PC-9 (cell line): ENCODE data around the gene TECTA. TPM values are rescaled to one million over a fixed set of nuclear protein-coding genes. Genes with fewer than 3 reads are reported as not detected.

Source experiments
- BruUV-seq: library from RNA; stranded (reverse); fragments of 400-500 nt; replicated peaks from 2 replicates; lab custom pipeline; 2021; lab: Mats Ljungman, UMichigan
- CTCF ChIA-PET: fragments of 300-600 bp; sonication (Branson Sonifier 250); formaldehyde crosslinking; loops from one replicate; lab custom pipeline; 2022; ENCODE audit warnings: antibody characterized with exemption; lab: Charles Lee
- POLR2A ChIA-PET: fragments of 300-600 bp; sonication (Branson Sonifier 250); formaldehyde crosslinking; loops from one replicate; lab custom pipeline; 2022; ENCODE audit warnings: antibody characterized with exemption; ENCODE audit not compliant: unreplicated experiment; lab: Charles Lee
- DNase-seq, 2 experiments: peaks; one replicate each; pipeline versions ENCODE4 v3.0.0 to v3.0.0-alpha.2; 2015 to 2022; ENCODE audit warnings: mixed read lengths in 1 of 2
- H2AFZ ChIP-seq: fragments of 200-600 bp; sonication (generic); 2 replicates; pipeline ENCODE4 v1.8.1; 2017; ENCODE audit warnings: antibody characterized with exemption
- H3F3A ChIP-seq: fragments of 200-600 bp; sonication (generic); 2 replicates; pipeline ENCODE4 v1.8.1; 2017; ENCODE audit warnings: antibody characterized with exemption, mild to moderate bottlenecking, low read depth; ENCODE audit not compliant: insufficient read depth
- H3K27ac ChIP-seq: fragments of 200-600 bp; sonication (generic); 2 replicates; pipeline ENCODE4 v1.6.1; 2016; ENCODE audit warnings: mixed run types
- H3K27me3 ChIP-seq: fragments of 200-600 bp; sonication (generic); 2 replicates; pipeline ENCODE4 v1.6.1; 2016; ENCODE audit warnings: low read depth, mixed run types; ENCODE audit not compliant: insufficient read depth
- H3K36me3 ChIP-seq: fragments of 200-600 bp; sonication (generic); 2 replicates; pipeline ENCODE4 v1.6.1; 2016; ENCODE audit warnings: low read depth, mixed run types
- H3K4me1 ChIP-seq: fragments of 200-600 bp; sonication (generic); replicated peaks from 2 replicates; pipeline ENCODE4 v1.6.1; 2016; ENCODE audit warnings: mixed run types; ENCODE audit not compliant: insufficient read depth
- H3K4me2 ChIP-seq: fragments of 200-600 bp; sonication (generic); 2 replicates; pipeline ENCODE4 v1.6.1; 2017; ENCODE audit warnings: mixed run types
- H3K4me3 ChIP-seq: fragments of 200-600 bp; sonication (generic); 2 replicates; pipeline ENCODE4 v1.6.1; 2016; ENCODE audit warnings: mixed run types
- H3K79me2 ChIP-seq: fragments of 200-600 bp; sonication (generic); 2 replicates; pipeline ENCODE4 v1.6.1; 2017; ENCODE audit warnings: low read depth, mixed run types
- H3K9me2 ChIP-seq: fragments of 200-600 bp; sonication (generic); 2 replicates; pipeline ENCODE4 v1.8.1; 2017; ENCODE audit warnings: mild to moderate bottlenecking; ENCODE audit not compliant: insufficient read depth
- H3K9me3 ChIP-seq: fragments of 200-600 bp; sonication (generic); 2 replicates; pipeline ENCODE4 v1.8.1; 2016; ENCODE audit warnings: low read depth; ENCODE audit not compliant: insufficient read depth
- H4K20me1 ChIP-seq: fragments of 200-600 bp; sonication (generic); 2 replicates; pipeline ENCODE4 v1.8.1; 2017; ENCODE audit not compliant: insufficient read depth
- EZH2 ChIP-seq: fragments of 200-600 bp; sonication (generic); IDR thresholded peaks from 2 replicates; pipeline ENCODE4 v1.8.0; 2017; ENCODE audit warnings: antibody characterized with exemption, low read depth
- intact Hi-C: fragments of 100-400 bp; cut with micrococcal nuclease; formaldehyde crosslinking; loops from one replicate; pipeline ENCODE4 v1.10.0; 2022; ENCODE audit not compliant: unreplicated experiment
- total RNA-seq: library from RNA; stranded (reverse); gene quantifications from 2 replicates; pipeline ENCODE4 v1.2.3, GENCODE V29; 2021
- TF ChIP-seq, protein P1 (sequence below): fragments of 200-600 bp; sonication (generic); conservative IDR thresholded peaks from 2 replicates; pipeline ENCODE4 v1.6.1; 2017; ENCODE audit warnings: mixed run types, antibody characterized with exemption, mild to moderate bottlenecking, moderate library complexity

TECTA gene
- total RNA-seq, 1 experiment from 2014 or later = 0.04 TPM

DNA sequence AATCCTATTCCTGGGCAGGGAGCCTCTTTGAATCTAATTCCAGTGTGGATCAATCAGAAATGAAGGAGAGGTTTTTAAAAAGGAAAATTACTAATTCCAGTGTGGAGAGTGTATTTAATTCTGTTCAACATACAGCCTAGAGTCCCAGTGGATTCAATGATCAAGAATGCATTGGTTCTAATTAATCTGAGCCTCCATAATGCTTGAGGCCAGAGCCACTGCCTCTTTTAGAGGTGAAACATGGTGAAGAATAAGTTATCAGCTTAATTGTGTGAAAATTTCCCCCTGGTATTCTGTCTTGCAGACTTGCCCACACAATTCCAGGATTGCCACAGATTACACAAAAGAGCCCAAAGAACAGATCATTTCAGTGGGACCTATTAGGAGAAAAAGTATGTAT, 87.7 kb downstream of the TECTA start:
- Histone ChIP-seq H3K27me3 (peaks cover 83% of the 10 kb centered on the region), H3K4me2 (no peak overlapping the region), H2AFZ (no peak overlapping the region), H3K27ac (no peak overlapping the region), H3K9me3 (no peaks in the 10 kb centered on the region), H3K4me3 (no peak overlapping the region), H3F3A (no peaks in the 10 kb centered on the region), H3K79me2 (no peaks in the 10 kb centered on the region), H3K9me2 (0 out of 2 replicates have a peak, but pooled peaks cover 3% of the 10 kb centered on the region), H4K20me1 (no peaks in the 10 kb centered on the region), H3K36me3 (no peaks in the 10 kb centered on the region), H3K4me1 (no peaks in the 10 kb centered on the region)
- no peak for DNase-seq
- BruUV-seq = no TSS peak
- no peak for TF ChIP-seq EZH2
- TF ChIP-seq, protein P1, sequence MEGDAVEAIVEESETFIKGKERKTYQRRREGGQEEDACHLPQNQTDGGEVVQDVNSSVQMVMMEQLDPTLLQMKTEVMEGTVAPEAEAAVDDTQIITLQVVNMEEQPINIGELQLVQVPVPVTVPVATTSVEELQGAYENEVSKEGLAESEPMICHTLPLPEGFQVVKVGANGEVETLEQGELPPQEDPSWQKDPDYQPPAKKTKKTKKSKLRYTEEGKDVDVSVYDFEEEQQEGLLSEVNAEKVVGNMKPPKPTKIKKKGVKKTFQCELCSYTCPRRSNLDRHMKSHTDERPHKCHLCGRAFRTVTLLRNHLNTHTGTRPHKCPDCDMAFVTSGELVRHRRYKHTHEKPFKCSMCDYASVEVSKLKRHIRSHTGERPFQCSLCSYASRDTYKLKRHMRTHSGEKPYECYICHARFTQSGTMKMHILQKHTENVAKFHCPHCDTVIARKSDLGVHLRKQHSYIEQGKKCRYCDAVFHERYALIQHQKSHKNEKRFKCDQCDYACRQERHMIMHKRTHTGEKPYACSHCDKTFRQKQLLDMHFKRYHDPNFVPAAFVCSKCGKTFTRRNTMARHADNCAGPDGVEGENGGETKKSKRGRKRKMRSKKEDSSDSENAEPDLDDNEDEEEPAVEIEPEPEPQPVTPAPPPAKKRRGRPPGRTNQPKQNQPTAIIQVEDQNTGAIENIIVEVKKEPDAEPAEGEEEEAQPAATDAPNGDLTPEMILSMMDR = no peak
- ChIA-PET CTCF (no interaction called here), POLR2A (no interaction called here)
- intact Hi-C loops = no loop called here

DNA sequence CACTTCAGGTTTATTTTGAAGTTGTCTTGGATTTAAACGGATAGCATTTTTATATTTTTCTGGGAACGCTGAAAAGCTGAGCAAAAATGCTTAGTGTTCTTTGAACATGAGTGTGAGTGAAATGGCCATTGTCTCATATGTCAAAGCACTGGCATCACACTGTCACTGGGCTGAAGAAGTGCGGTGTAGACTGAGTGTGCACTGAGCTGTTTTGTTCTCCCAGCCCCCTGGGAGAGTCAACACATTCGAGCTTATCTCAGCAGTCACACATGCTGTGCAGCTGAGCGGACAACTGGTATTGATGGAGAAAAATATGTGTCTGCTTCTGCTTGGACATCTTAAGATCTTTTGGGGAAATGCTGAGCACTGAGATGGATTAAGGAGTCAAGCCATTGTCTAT, 90.8 kb downstream of the TECTA start:
- TF ChIP-seq, protein P1 = no peak
- TF ChIP-seq EZH2 = no peak
- POLR2A ChIA-PET = no interaction called here
- no peak overlapping the region for H3K4me3 ChIP-seq
- no peak overlapping the region for H2AFZ ChIP-seq
- no peaks in the 10 kb centered on the region for H3K9me3 ChIP-seq
- no peaks in the 10 kb centered on the region for H3F3A ChIP-seq
- no TSS peak for BruUV-seq
- DNase-seq = no peak
- H4K20me1 ChIP-seq = no peaks in the 10 kb centered on the region
- H3K27ac ChIP-seq = no peak overlapping the region
- H3K9me2 ChIP-seq = 0 out of 2 replicates have a peak, but pooled peaks cover 2% of the 10 kb centered on the region
- no peaks in the 10 kb centered on the region for H3K4me1 ChIP-seq
- H3K36me3 ChIP-seq = no peaks in the 10 kb centered on the region
- H3K27me3 ChIP-seq = peaks cover 97% of the 10 kb centered on the region
- intact Hi-C loops = loop anchor here (5.0 to 10.0 kb wide), 2 partner anchors 680 to 957 kb away; partner anchors contain the start of gene GRIK4
- CTCF ChIA-PET = no interaction called here
- no peak overlapping the region for H3K4me2 ChIP-seq
- H3K79me2 ChIP-seq = no peaks in the 10 kb centered on the region

DNA sequence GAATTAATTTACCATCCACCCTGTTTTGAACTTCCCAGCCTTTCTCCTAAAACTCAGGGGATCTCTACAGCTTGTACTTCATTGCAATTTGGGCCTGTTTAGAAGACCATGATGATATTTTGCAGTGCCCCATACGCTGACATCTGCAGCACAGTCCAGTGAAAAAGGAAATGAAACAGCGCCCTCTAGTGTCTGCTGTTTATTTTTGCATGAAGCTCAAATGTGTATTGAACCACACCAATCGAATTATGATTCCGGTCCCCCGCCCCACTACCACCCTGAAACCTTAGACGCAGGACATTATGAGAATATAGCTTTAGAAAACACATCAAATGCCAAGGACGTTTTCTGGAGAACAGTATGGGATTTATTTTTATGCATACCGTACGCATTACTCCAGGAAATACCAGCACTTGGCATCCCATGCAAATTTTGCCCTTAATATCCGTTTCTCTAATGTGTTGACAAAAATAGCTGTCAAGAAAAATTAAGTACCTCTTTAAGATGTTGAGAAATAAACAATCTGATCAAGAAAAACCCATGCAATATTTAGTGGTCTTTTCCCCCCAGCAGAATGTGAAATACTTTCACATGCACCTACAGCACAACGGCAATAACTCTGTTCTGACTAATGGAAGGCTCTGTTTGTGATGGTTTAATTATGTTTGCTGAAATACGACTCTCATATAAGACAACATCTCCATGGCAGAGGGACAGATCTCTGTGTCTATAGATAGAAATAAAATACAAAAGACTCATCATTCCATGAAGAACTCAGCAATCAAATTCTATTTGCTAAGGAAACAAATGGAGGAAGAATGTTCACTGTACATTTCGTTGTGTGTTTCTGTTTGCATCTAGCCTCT, 93.9 kb downstream of the TECTA start:
- H3K4me3 ChIP-seq = no peak overlapping the region
- intact Hi-C loops = loop anchor here (2.0 to 10.0 kb wide), 4 partner anchors 396 to 1312 kb away; partner anchors contain the start of gene GRIK4
- no peaks in the 10 kb centered on the region for H3K9me3 ChIP-seq
- no peaks in the 10 kb centered on the region for H3K79me2 ChIP-seq
- no peaks in the 10 kb centered on the region for H3F3A ChIP-seq
- ChIA-PET POLR2A (no interaction called here), CTCF (interaction anchor here (0.5 to 0.6 kb wide), 3 partner anchors 12 to 1385 kb away, joined by 3 to 4 read pairs (median 3); no protein-coding TSS in a partner anchor)
- H3K27ac ChIP-seq = no peak overlapping the region
- no peaks in the 10 kb centered on the region for H4K20me1 ChIP-seq
- DNase-seq = peak in 1 of 2 experiments; percentile 29
- no peaks in the 10 kb centered on the region for H3K9me2 ChIP-seq
- H3K4me2 ChIP-seq = no peak overlapping the region
- H3K36me3 ChIP-seq = no peaks in the 10 kb centered on the region
- no peak overlapping the region for H2AFZ ChIP-seq
- H3K4me1 ChIP-seq = no peaks in the 10 kb centered on the region
- peaks cover 97% of the 10 kb centered on the region for H3K27me3 ChIP-seq
- BruUV-seq = no TSS peak
- TF ChIP-seq, protein P1 = peak; percentile 97
- no peak for TF ChIP-seq EZH2
